Upper lobe of left lung (tissue), 6 donors: Measurements from ENCODE around the gene ZNF549. TPM values are rescaled to one million over a fixed set of nuclear protein-coding genes. Genes with fewer than 3 reads are reported as not detected.

ENCODE experiments used
- ATAC-seq, 2 donors: fragments of 200-7000 bp; cut with Tn5 transposase; one replicate each; pipeline ENCODE4 v1.9.1; 2022; ENCODE audit warnings: mild to moderate bottlenecking in 2 of 2, moderate library complexity in 2 of 2; ENCODE audit not compliant: low FRiP score in 2 of 2
- DNase-seq, 2 donors: peaks; one replicate each; pipeline ENCODE4 v3.0.0-alpha.2; 2019 to 2020
- H3K27ac ChIP-seq, 4 donors: fragments of 200-600 bp; sonication (generic); one replicate each; pipeline ENCODE4 v1.5.1; 2016 to 2019
- H3K27me3 ChIP-seq, 4 donors: fragments of 200-600 bp; sonication (generic); one replicate each; pipeline ENCODE4 v1.5.1; 2017 to 2019
- H3K36me3 ChIP-seq, 4 donors: fragments of 200-600 bp; sonication (generic); one replicate each; pipeline ENCODE4 v1.5.1; 2016 to 2019
- H3K4me1 ChIP-seq, 4 donors: fragments of 200-600 bp; sonication (generic); one replicate each; pipeline ENCODE4 v1.5.1; 2018 to 2019
- H3K4me3 ChIP-seq, 4 donors: fragments of 200-600 bp; sonication (generic); one replicate each; pipeline ENCODE4 v1.5.1; 2017 to 2019; ENCODE audit warnings: mild to moderate bottlenecking in 2 of 4, moderate library complexity in 1 of 4
- H3K9me3 ChIP-seq, 4 donors: fragments of 200-600 bp; sonication (generic); one replicate each; pipeline ENCODE4 v1.5.1; 2018 to 2019
- CTCF ChIP-seq, 6 experiments: fragments of 450-650 bp in 4 of 6; fragments of 200-600 bp in 2 of 6; sonication (generic) in 2 of 6; IDR thresholded peaks; one replicate each; pipeline ENCODE4 v1.5.1; 2016 to 2019; ENCODE audit warnings: antibody characterized with exemption in 6 of 6
- EP300 ChIP-seq, 4 donors: sonication (generic); formaldehyde crosslinking; IDR thresholded peaks; one replicate each; pipeline ENCODE4 v1.5.1; 2017; ENCODE audit warnings: antibody characterized with exemption in 4 of 4, control low read depth in 2 of 4
- POLR2A ChIP-seq, 4 donors: fragments of 450-650 bp; IDR thresholded peaks; one replicate each; pipeline ENCODE4 v1.5.1; 2016 to 2017; ENCODE audit warnings: antibody characterized with exemption in 4 of 4, mild to moderate bottlenecking in 2 of 4
- POLR2AphosphoS5 ChIP-seq, 2 donors: sonication (generic); formaldehyde crosslinking; IDR thresholded peaks; one replicate each; pipeline ENCODE4 v1.5.1; 2017; ENCODE audit warnings: antibody characterized with exemption in 2 of 2
- WGBS, 2 donors: methylation state at CpG; one replicate each; pipeline ENCODE4 v1.1.5; 2017 to 2018; 5-methylcytosine and 5-hydroxymethylcytosine counted together
- total RNA-seq, 6 donors: library from RNA; depleted of rRNA in 4 of 6; stranded (reverse); fragments of >200 nt in 4 of 6; gene quantifications; one replicate each; pipeline versions ENCODE4 v1.1.0 to v1.2.1, GENCODE V29; 2016 to 2021
- donor health status: DM: no; HTN: no; CAD: no; lungs with moderate emphysema.
- donor health status: DM: no; HTN: yes; CAD: no; lungs with severe emphysema.

Gene ZNF549
- total RNA-seq, 6 donors from 2014 or later, result 1.8 to 8.4 (median 5.4) TPM

- Histone ChIP-seq H3K9me3 (peaks cover 0 to 42% (median 29%) of the 10 kb centered on the region in 4 donors), H3K36me3 (peaks cover 0 to 25% (median 22%) of the 10 kb centered on the region in 4 donors), H3K4me3 (peak overlapping the region; percentile 86 to 99 (median 94)), H3K4me1 (peaks cover 12 to 21% (median 16%) of the 10 kb centered on the region in 4 donors), H3K27me3 (no peaks in the 10 kb centered on the region), H3K27ac (peak overlapping the region; percentile 35 to 78 (median 64))
- peak in 1 of 2 donors; percentile 26 for DNase-seq
- TF ChIP-seq POLR2A (IDR thresholded peaks at IDR 0.05) (no peak), POLR2AphosphoS5 (IDR thresholded peaks at IDR 0.05) (no peak), CTCF (IDR thresholded peaks at IDR 0.05) (no peak), EP300 (IDR thresholded peaks at IDR 0.05) (no peak)
- ATAC-seq, result peak; percentile 38 to 68
- WGBS, 2 donors, result 0 to 1% methylated on average over 20 to 22 of the region's 22 CpGs
Measured at GRCh38 chr19:57559008-57559403, 31.9 kb downstream of the ZNF549 start.

- peak; percentile 88 to 97 for DNase-seq
Measured at GRCh38 chr19:57559404-57560025, 32.4 kb downstream of the ZNF549 start, which contains the start of gene ZNF550. TSS of gene ZNF550 (minus strand) at chr19:57559863. CDS start at chr19:57559682, 181 bp downstream.

GRCh38 chr19:57560049-57560491, 32.9 kb downstream of the ZNF549 start:
- DNase-seq, result peak in 1 of 2 donors; percentile 63
- H3K4me1 ChIP-seq, result peaks cover 12 to 21% (median 16%) of the 10 kb centered on the region in 4 donors
- no peaks in the 10 kb centered on the region for H3K27me3 ChIP-seq
- no peak for TF ChIP-seq EP300 (IDR thresholded peaks at IDR 0.05)
- TF ChIP-seq POLR2A (IDR thresholded peaks at IDR 0.05), result no peak
- no peak for TF ChIP-seq POLR2AphosphoS5 (IDR thresholded peaks at IDR 0.05)
- no peak for TF ChIP-seq CTCF (IDR thresholded peaks at IDR 0.05)
- peaks cover 0 to 15% (median 12%) of the 10 kb centered on the region in 4 donors for H3K36me3 ChIP-seq
- WGBS, 2 donors, result 28 to 36% methylated on average over 23 of the region's 23 CpGs
- peak overlapping the region; percentile 35 to 78 (median 48) for H3K27ac ChIP-seq
- peak in 1 of 2 donors; percentile 32 for ATAC-seq
- peaks cover 4 to 42% (median 28%) of the 10 kb centered on the region in 4 donors for H3K9me3 ChIP-seq
- peak overlapping the region in 3 of 4 donors; percentile 86 to 95 (median 93) for H3K4me3 ChIP-seq

More at GRCh38 chr19:57559404-57560025, 32.4 kb downstream of the ZNF549 start, which contains the start of gene ZNF550:
- peak within 1 kb of the TSS; percentile 86 to 99 (median 94) for H3K4me3 ChIP-seq
- H3K27ac ChIP-seq, result peak within 1 kb of the TSS; percentile 35 to 78 (median 64)
- WGBS, 2 donors, result 0 to 1% methylated on average over 30 to 39 of the region's 56 CpGs
- no peaks in the 10 kb centered on the region for H3K27me3 ChIP-seq
- H3K36me3 ChIP-seq, result peaks cover 0 to 20% (median 17%) of the 10 kb centered on the region in 4 donors
- H3K4me1 ChIP-seq, result peaks cover 12 to 21% (median 16%) of the 10 kb centered on the region in 4 donors
- TF ChIP-seq CTCF (IDR thresholded peaks at IDR 0.05), result no peak
- no peak for TF ChIP-seq EP300 (IDR thresholded peaks at IDR 0.05)
- peak; percentile 59 to 82 for TF ChIP-seq POLR2AphosphoS5 (IDR thresholded peaks at IDR 0.05)
- TF ChIP-seq POLR2A (IDR thresholded peaks at IDR 0.05), result peak in 2 of 4 donors; percentile 46 to 66
- H3K9me3 ChIP-seq, result peaks cover 0 to 42% (median 28%) of the 10 kb centered on the region in 4 donors
- ATAC-seq, result peak; percentile 98 to 100

- no peak overlapping the region for H3K4me3 ChIP-seq
- DNase-seq (no peak), ATAC-seq (no peak)
- no peaks in the 10 kb centered on the region for H3K27me3 ChIP-seq
- 50 to 65% methylated on average over 1 of the region's 1 CpG for WGBS, 2 donors
- H3K36me3 ChIP-seq, result no peaks in the 10 kb centered on the region
- peaks cover 5 to 18% (median 10%) of the 10 kb centered on the region in 4 donors for H3K4me1 ChIP-seq
- no peak overlapping the region for H3K27ac ChIP-seq
- no peak for TF ChIP-seq POLR2AphosphoS5 (IDR thresholded peaks at IDR 0.05)
- peaks cover 25 to 73% (median 55%) of the 10 kb centered on the region in 4 donors for H3K9me3 ChIP-seq
Measured at GRCh38 chr19:57563547-57563946, 36.4 kb downstream of the ZNF549 start.

- peaks cover 0 to 2% (median 0%) of the 10 kb centered on the region in 4 donors for H3K36me3 ChIP-seq
- no peak overlapping the region for H3K4me3 ChIP-seq
- 55 to 60% methylated on average over 7 of the region's 7 CpGs for WGBS, 2 donors
- no peaks in the 10 kb centered on the region for H3K4me1 ChIP-seq
- H3K27me3 ChIP-seq, result no peaks in the 10 kb centered on the region
- peaks cover 41 to 95% (median 83%) of the 10 kb centered on the region in 4 donors for H3K9me3 ChIP-seq
- no peak for ATAC-seq
- DNase-seq, result no peak
- H3K27ac ChIP-seq, result no peak overlapping the region
- TF ChIP-seq POLR2AphosphoS5 (IDR thresholded peaks at IDR 0.05) (no peak), POLR2A (IDR thresholded peaks at IDR 0.05) (no peak), CTCF (IDR thresholded peaks at IDR 0.05) (no peak), EP300 (IDR thresholded peaks at IDR 0.05) (no peak)
Measured at GRCh38 chr19:57566396-57567265, 39.5 kb downstream of the ZNF549 start.
